Endothelial cell of umbilical vein (primary cell): Measurements from ENCODE around the gene SLC35E4. TPM values are rescaled to one million over a fixed set of nuclear protein-coding genes. Genes with fewer than 3 reads are reported as not detected.

Source experiments
- BruUV-seq: library from RNA; stranded (reverse); fragments of 400-500 nt; replicated peaks from 2 replicates; lab custom pipeline; 2021; lab: Mats Ljungman, UMichigan
- CTCF ChIA-PET: fragments of 300-600, 350-600 bp; sonication (Branson Sonifier 250); formaldehyde crosslinking; loops from one replicate; lab custom pipeline; 2021; ENCODE audit warnings: antibody characterized with exemption, inconsistent platforms; lab: Charles Lee
- POLR2A ChIA-PET: fragments of 300-600, 350-600 bp; sonication (Branson Sonifier 250); formaldehyde crosslinking; loops from one replicate; lab custom pipeline; 2021; ENCODE audit warnings: antibody characterized with exemption, inconsistent platforms; lab: Charles Lee
- DNase-seq: peaks from one replicate; pipeline ENCODE4 v3.0.0-alpha.2; 2011; ENCODE audit warnings: low read depth, low spot score
- FAIRE-seq: peaks from 2 replicates; lab custom pipeline; 2011; peaks lifted over from hg19 to GRCh38; lab: Jason Lieb, UNC
- H2AFZ ChIP-seq: 2 replicates; pipeline ENCODE4 v1.6.0; 2012; ENCODE audit warnings: low read depth, low read length, control low read depth, inconsistent platforms
- H3K27ac ChIP-seq: 2 replicates; pipeline ENCODE4 v1.5.1; 2011; ENCODE audit warnings: low read depth, mild to moderate bottlenecking, control low read depth, low read length, moderate library complexity; ENCODE audit not compliant: insufficient read depth
- H3K27me3 ChIP-seq, 2 experiments: 2 replicates each; pipeline versions ENCODE4 v1.6.0 to v1.6.1; 2011; ENCODE audit warnings: low read length in 2 of 2, mixed read lengths in 1 of 2; ENCODE audit not compliant: control insufficient read depth in 2 of 2, insufficient read depth in 2 of 2
- H3K36me3 ChIP-seq, 2 experiments: 2 replicates in 1 of 2; 3 replicates in 1 of 2; pipeline ENCODE4 v1.5.1; 2011; ENCODE audit warnings: low read length in 2 of 2, mild to moderate bottlenecking in 1 of 2, moderate library complexity in 1 of 2; ENCODE audit not compliant: control insufficient read depth in 2 of 2, insufficient read depth in 2 of 2; ENCODE audit errors: extremely low read depth in 1 of 2
- H3K4me1 ChIP-seq: 3 replicates; pipeline ENCODE4 v1.5.1; 2011; ENCODE audit warnings: mild to moderate bottlenecking, low read length; ENCODE audit not compliant: control insufficient read depth, insufficient read depth; ENCODE audit errors: extremely low read depth
- H3K4me2 ChIP-seq: 2 replicates; pipeline ENCODE4 v1.6.1; 2011; ENCODE audit warnings: low read length, control low read depth, mixed read lengths; ENCODE audit not compliant: insufficient read depth
- H3K4me3 ChIP-seq, 3 experiments: fragments of 200-600 bp in 1 of 3; sonication (generic), shearing (Covaris generic) in 1 of 3; replicated peaks in 1 of 3; 2 replicates each; pipeline ENCODE4 v1.5.1; 2011 to 2016; ENCODE audit warnings: control low read depth in 3 of 3, low read length in 3 of 3, mild to moderate bottlenecking in 2 of 3, inconsistent platforms in 1 of 3, low read depth in 1 of 3, moderate library complexity in 1 of 3; ENCODE audit not compliant: insufficient read depth in 1 of 3
- H3K79me2 ChIP-seq: 2 replicates; pipeline ENCODE4 v1.6.0; 2012; ENCODE audit warnings: low read length, inconsistent platforms; ENCODE audit not compliant: control insufficient read depth, insufficient read depth
- H3K9ac ChIP-seq: replicated peaks from 2 replicates; pipeline ENCODE3; 2011; ENCODE audit warnings: low read length, control low read depth; ENCODE audit not compliant: insufficient read depth; ENCODE audit errors: extremely low read depth
- H3K9me1 ChIP-seq: replicated peaks from 3 replicates; pipeline ENCODE4 v1.6.0; 2011; ENCODE audit warnings: mild to moderate bottlenecking, low read length; ENCODE audit not compliant: control insufficient read depth, insufficient read depth; ENCODE audit errors: extremely low read depth
- H3K9me3 ChIP-seq: replicated peaks from 2 replicates; pipeline ENCODE4 v1.5.1; 2012; ENCODE audit warnings: low read length, inconsistent platforms; ENCODE audit not compliant: control insufficient read depth, insufficient read depth
- H4K20me1 ChIP-seq: replicated peaks from 2 replicates; pipeline ENCODE3; 2011; ENCODE audit warnings: mild to moderate bottlenecking, low read length; ENCODE audit not compliant: control insufficient read depth, insufficient read depth; ENCODE audit errors: extremely low read depth
- EZH2 ChIP-seq: IDR thresholded peaks from 2 replicates; pipeline ENCODE4 v1.6.1; 2012; ENCODE audit warnings: borderline replicate concordance, low read depth, mild to moderate bottlenecking, moderate library complexity, low read length, inconsistent platforms; ENCODE audit not compliant: severe bottlenecking
- FOS ChIP-seq: IDR thresholded peaks from 2 replicates; pipeline ENCODE4 v1.6.1; 2011; ENCODE audit warnings: mild to moderate bottlenecking, low read length, moderate library complexity, borderline replicate concordance; ENCODE audit not compliant: insufficient read depth
- POLR2A ChIP-seq: IDR thresholded peaks from 2 replicates; pipeline ENCODE4 v1.6.1; 2012; ENCODE audit warnings: low read depth, mild to moderate bottlenecking, control low read depth, low read length
- POLR2AphosphoS5 ChIP-seq: IDR thresholded peaks from 2 replicates; pipeline ENCODE4 v1.6.1; 2012; ENCODE audit warnings: low read depth, mild to moderate bottlenecking, control low read depth, low read length, moderate library complexity; ENCODE audit not compliant: insufficient read depth
- dilution Hi-C: fragments of 300-500 bp; cut with MboI; formaldehyde crosslinking; loops from one replicate; pipeline ENCODE4 v1.15.0; 2019; ENCODE audit warnings: low sequenced_read_pairs; ENCODE audit not compliant: extremely low pct_ligation_motif_present
- intact Hi-C: fragments of 100-400 bp; cut with micrococcal nuclease; formaldehyde crosslinking; loops from one replicate; pipeline ENCODE4 v1.10.0; 2022
- polyA plus RNA-seq, 4 experiments: library from polyadenylated mRNA; depleted of rRNA in 3 of 4; stranded (reverse) in 3 of 4; unstranded in 1 of 4; fragments of >200 nt; gene quantifications; 2 replicates each; pipeline versions ENCODE4 v1.2.1 to v1.2.3, GENCODE V29; 2011 to 2012; ENCODE audit warnings: missing spikeins in 1 of 4
- total RNA-seq: library from RNA; stranded (reverse); gene quantifications from 2 replicates; pipeline ENCODE4 v1.2.3, GENCODE V29; 2021
- TF ChIP-seq, protein P1 (sequence below), 2 donors: IDR thresholded peaks; 1 replicate in 1 of 2; 2 replicates in 1 of 2; pipeline ENCODE4 v1.5.1; 2011; ENCODE audit warnings: low read length in 2 of 2, mild to moderate bottlenecking in 2 of 2, moderate library complexity in 2 of 2, control low read depth in 1 of 2, inconsistent platforms in 1 of 2, low read depth in 1 of 2; ENCODE audit not compliant: insufficient read depth in 1 of 2; ENCODE audit errors: extremely low read depth in 1 of 2

Gene SLC35E4
- total and polyA plus RNA-seq, 2 donors (not counting 3 experiments of a cell fraction or from before 2014, with no cell fraction given), result 10.7 to 15.3 TPM

DNA sequence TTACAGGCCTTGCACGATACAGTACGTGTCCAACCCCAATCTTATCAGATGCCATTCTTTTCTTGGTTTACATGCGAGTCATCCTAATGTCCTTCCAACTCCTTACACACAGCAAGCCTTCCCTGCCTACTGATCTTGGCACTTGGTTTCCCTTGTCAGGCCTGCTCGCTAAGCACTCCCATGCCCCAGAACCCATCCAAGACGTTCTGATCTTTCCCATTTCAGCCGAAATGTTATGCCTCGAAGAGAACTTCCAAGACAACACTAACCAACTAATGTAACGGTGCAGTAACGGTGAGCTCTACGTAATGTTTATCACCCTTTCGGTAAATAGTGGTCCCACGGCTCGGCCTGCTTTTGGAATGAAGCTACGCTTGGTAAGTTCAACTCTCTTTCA lies 44.4 kb upstream of the SLC35E4 start:
- TF ChIP-seq POLR2AphosphoS5 (no peak), EZH2 (no peak), POLR2A (no peak), FOS (no peak)
- TF ChIP-seq, protein P1, sequence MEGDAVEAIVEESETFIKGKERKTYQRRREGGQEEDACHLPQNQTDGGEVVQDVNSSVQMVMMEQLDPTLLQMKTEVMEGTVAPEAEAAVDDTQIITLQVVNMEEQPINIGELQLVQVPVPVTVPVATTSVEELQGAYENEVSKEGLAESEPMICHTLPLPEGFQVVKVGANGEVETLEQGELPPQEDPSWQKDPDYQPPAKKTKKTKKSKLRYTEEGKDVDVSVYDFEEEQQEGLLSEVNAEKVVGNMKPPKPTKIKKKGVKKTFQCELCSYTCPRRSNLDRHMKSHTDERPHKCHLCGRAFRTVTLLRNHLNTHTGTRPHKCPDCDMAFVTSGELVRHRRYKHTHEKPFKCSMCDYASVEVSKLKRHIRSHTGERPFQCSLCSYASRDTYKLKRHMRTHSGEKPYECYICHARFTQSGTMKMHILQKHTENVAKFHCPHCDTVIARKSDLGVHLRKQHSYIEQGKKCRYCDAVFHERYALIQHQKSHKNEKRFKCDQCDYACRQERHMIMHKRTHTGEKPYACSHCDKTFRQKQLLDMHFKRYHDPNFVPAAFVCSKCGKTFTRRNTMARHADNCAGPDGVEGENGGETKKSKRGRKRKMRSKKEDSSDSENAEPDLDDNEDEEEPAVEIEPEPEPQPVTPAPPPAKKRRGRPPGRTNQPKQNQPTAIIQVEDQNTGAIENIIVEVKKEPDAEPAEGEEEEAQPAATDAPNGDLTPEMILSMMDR (IDR thresholded peaks at IDR 0.05; ENCODE audit: extremely low read depth in 1 of 2, insufficient read depth in 1 of 2, low read depth in 1 of 2, low read length in 2 of 2), result no peak
- dilution Hi-C loops, result no loop called here
- Histone ChIP-seq H3K27me3 (no peaks in the 10 kb centered on the region), H3K9ac (peak overlapping the region; percentile 97), H3K4me2 (peak overlapping the region; percentile 96), H3K9me3 (no peaks in the 10 kb centered on the region), H4K20me1 (no peaks in the 10 kb centered on the region), H3K27ac (peak overlapping the region; percentile 95), H3K4me1 (peaks cover 10% of the 10 kb centered on the region), H3K36me3 (peaks cover 15 to 25% of the 10 kb centered on the region in 2 experiments), H3K79me2 (peaks cover 27% of the 10 kb centered on the region), H3K4me3 (peak overlapping the region; percentile 68 to 93 (median 72)), H3K9me1 (no peaks in the 10 kb centered on the region), H2AFZ (peak overlapping the region; percentile 33)
- CTCF ChIA-PET, result interaction anchor here (0.8 to 2.7 kb wide), 6 partner anchors 10 to 204 kb away, joined by 3 to 20 read pairs (median 10); partner anchors contain the start of genes RNF215 and TCN2
- POLR2A ChIA-PET, result no interaction called here
- intact Hi-C loops, result loop anchor here (5.0 kb wide), 1 partner anchor 331 kb away; no protein-coding TSS in a partner anchor
- FAIRE-seq, result no peak
- DNase-seq, result peak; percentile 44
- BruUV-seq, result TSS peak; percentile 38
